Peyer's patch (tissue), 4 donors: ENCODE data around the gene A2M. TPM values are rescaled to one million over a fixed set of nuclear protein-coding genes. Genes with fewer than 3 reads are reported as not detected.

Experiments
- DNase-seq, 3 donors: peaks; one replicate each; pipeline ENCODE4 v3.0.0-alpha.2; 2017 to 2019
- H3K27ac ChIP-seq, 4 donors: fragments of 200-600 bp; sonication (generic); one replicate each; pipeline ENCODE4 v1.5.1; 2016 to 2019
- H3K27me3 ChIP-seq, 2 donors: fragments of 200-600 bp; sonication (generic); one replicate each; pipeline ENCODE4 v1.5.1; 2019
- H3K36me3 ChIP-seq, 3 donors: fragments of 200-600 bp; sonication (generic); one replicate each; pipeline ENCODE4 v1.5.1; 2016 to 2019
- H3K4me1 ChIP-seq, 4 donors: fragments of 200-600 bp; sonication (generic); one replicate each; pipeline ENCODE4 v1.5.1; 2016 to 2019
- H3K4me3 ChIP-seq, 4 donors: fragments of 200-600 bp; sonication (generic); 1 replicate in 3 of 4; 2 replicates in 1 of 4; pipeline ENCODE4 v1.5.1; 2016 to 2019; ENCODE audit warnings: mild to moderate bottlenecking in 1 of 4
- H3K9me3 ChIP-seq, 4 donors: fragments of 200-600 bp; sonication (generic); one replicate each; pipeline ENCODE4 v1.5.1; 2016 to 2019; ENCODE audit warnings: mild to moderate bottlenecking in 1 of 4
- POLR2A ChIP-seq, 2 donors: fragments of 450-650 bp; IDR thresholded peaks; one replicate each; pipeline ENCODE4 v1.5.1; 2017; ENCODE audit warnings: antibody characterized with exemption in 2 of 2, mild to moderate bottlenecking in 2 of 2, moderate library complexity in 2 of 2
- total RNA-seq, 4 donors: library from RNA; depleted of rRNA; stranded (reverse); fragments of >200 nt; gene quantifications; one replicate each; pipeline ENCODE4 v1.1.0, GENCODE V29; 2016
- TF ChIP-seq, protein P1 (sequence below), 6 experiments: fragments of 450-650 bp in 4 of 6; fragments of 200-600 bp in 2 of 6; sonication (generic) in 1 of 6; IDR thresholded peaks; one replicate each; pipeline ENCODE4 v1.5.1; 2017 to 2019; ENCODE audit warnings: antibody characterized with exemption in 6 of 6, mild to moderate bottlenecking in 3 of 6, moderate library complexity in 1 of 6

The A2M gene
- total RNA-seq, 4 donors from 2014 or later = 39.8 to 201 (median 88.8) TPM

- H3K9me3 ChIP-seq = peaks cover 0 to 3% (median 0%) of the 10 kb centered on the region in 4 donors
- H3K4me3 ChIP-seq = no peak overlapping the region
- no peaks in the 10 kb centered on the region for H3K4me1 ChIP-seq
- TF ChIP-seq, protein P1, sequence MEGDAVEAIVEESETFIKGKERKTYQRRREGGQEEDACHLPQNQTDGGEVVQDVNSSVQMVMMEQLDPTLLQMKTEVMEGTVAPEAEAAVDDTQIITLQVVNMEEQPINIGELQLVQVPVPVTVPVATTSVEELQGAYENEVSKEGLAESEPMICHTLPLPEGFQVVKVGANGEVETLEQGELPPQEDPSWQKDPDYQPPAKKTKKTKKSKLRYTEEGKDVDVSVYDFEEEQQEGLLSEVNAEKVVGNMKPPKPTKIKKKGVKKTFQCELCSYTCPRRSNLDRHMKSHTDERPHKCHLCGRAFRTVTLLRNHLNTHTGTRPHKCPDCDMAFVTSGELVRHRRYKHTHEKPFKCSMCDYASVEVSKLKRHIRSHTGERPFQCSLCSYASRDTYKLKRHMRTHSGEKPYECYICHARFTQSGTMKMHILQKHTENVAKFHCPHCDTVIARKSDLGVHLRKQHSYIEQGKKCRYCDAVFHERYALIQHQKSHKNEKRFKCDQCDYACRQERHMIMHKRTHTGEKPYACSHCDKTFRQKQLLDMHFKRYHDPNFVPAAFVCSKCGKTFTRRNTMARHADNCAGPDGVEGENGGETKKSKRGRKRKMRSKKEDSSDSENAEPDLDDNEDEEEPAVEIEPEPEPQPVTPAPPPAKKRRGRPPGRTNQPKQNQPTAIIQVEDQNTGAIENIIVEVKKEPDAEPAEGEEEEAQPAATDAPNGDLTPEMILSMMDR (IDR thresholded peaks at IDR 0.05) = no peak
- TF ChIP-seq POLR2A (IDR thresholded peaks at IDR 0.05) = no peak
- no peak overlapping the region for H3K27ac ChIP-seq
- no peaks in the 10 kb centered on the region for H3K27me3 ChIP-seq
- peaks cover 0 to 64% (median 0%) of the 10 kb centered on the region in 3 donors for H3K36me3 ChIP-seq
- DNase-seq = no peak
These were observed 36.6 kb downstream of the A2M start for GRCh38 chr12:9079082-9079481.

- TF ChIP-seq, protein P1 (IDR thresholded peaks at IDR 0.05) = no peak
- no peak for TF ChIP-seq POLR2A (IDR thresholded peaks at IDR 0.05)
- no peak overlapping the region for H3K27ac ChIP-seq
- no peaks in the 10 kb centered on the region for H3K4me1 ChIP-seq
- no peaks in the 10 kb centered on the region for H3K27me3 ChIP-seq
- no peak overlapping the region for H3K4me3 ChIP-seq
- no peak for DNase-seq
- peaks cover 0 to 66% (median 0%) of the 10 kb centered on the region in 3 donors for H3K36me3 ChIP-seq
- no peaks in the 10 kb centered on the region for H3K9me3 ChIP-seq
These were observed 38.3 kb downstream of the A2M start for GRCh38 chr12:9077152-9078031.

- no peak overlapping the region for H3K27ac ChIP-seq
- no peaks in the 10 kb centered on the region for H3K9me3 ChIP-seq
- peaks cover 0 to 66% (median 0%) of the 10 kb centered on the region in 3 donors for H3K36me3 ChIP-seq
- no peak for TF ChIP-seq POLR2A (IDR thresholded peaks at IDR 0.05)
- TF ChIP-seq, protein P1 (IDR thresholded peaks at IDR 0.05) = no peak
- no peaks in the 10 kb centered on the region for H3K27me3 ChIP-seq
- no peak overlapping the region for H3K4me3 ChIP-seq
- no peaks in the 10 kb centered on the region for H3K4me1 ChIP-seq
- no peak for DNase-seq
These were observed 39.0 kb downstream of the A2M start for GRCh38 chr12:9076733-9077132.

GRCh38 chr12:9075138-9075535, 40.6 kb downstream of the A2M start:
- Histone ChIP-seq H3K36me3 (peaks cover 0 to 68% (median 0%) of the 10 kb centered on the region in 3 donors), H3K4me1 (no peaks in the 10 kb centered on the region), H3K27ac (no peak overlapping the region), H3K27me3 (no peaks in the 10 kb centered on the region), H3K9me3 (no peaks in the 10 kb centered on the region), H3K4me3 (no peak overlapping the region)
- TF ChIP-seq, protein P1 (IDR thresholded peaks at IDR 0.05) = no peak
- no peak for TF ChIP-seq POLR2A (IDR thresholded peaks at IDR 0.05)
- DNase-seq = no peak

GRCh38 chr12:9074484-9075137, 41.1 kb downstream of the A2M start:
- H3K27ac ChIP-seq = no peak overlapping the region

More at GRCh38 chr12:9074484-9075137, 41.1 kb downstream of the A2M start:
- Histone ChIP-seq H3K27me3 (no peaks in the 10 kb centered on the region), H3K4me3 (no peak overlapping the region), H3K4me1 (no peaks in the 10 kb centered on the region), H3K36me3 (peaks cover 0 to 67% (median 0%) of the 10 kb centered on the region in 3 donors), H3K9me3 (no peaks in the 10 kb centered on the region)
- TF ChIP-seq, protein P1 (IDR thresholded peaks at IDR 0.05) = no peak
- no peak for DNase-seq
